NOMO-1 treated with DMSO at 0.1 percent for 48 hours (cell line): ENCODE data around the gene TMEM14A.
"Not testable (repeated sequence)": the region's sequence is repeated elsewhere in the genome, so short reads cannot be mapped to it uniquely, and the experiment has no call there.

Experiments
- DNase-seq: peaks from one replicate; lab custom pipeline; 2025; ENCODE audit not compliant: unreplicated experiment; lab: John Stamatoyannopoulos, UW

The TMEM14A gene

DNA sequence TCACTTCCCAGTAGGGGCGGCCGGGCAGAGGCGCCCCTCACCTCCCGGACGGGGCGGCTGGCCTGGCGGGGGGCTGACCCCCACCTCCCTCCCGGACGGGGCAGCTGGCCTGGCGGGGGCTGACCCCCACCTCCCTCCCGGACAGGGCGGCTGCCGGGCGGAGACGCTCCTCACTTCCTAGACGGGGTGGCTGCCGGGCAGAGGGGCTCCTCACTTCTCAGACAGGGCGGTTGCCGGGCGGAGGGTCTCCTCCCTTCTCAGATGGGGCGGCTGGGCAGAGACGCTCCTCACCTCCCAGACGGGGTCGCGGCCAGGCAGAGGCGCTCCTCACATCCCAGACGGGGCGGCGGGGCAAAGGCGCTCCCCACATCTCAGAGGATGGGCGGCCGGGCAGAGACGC is 15.0 kb upstream of the TMEM14A start:
- not testable (repeated sequence) for DNase-seq

DNA sequence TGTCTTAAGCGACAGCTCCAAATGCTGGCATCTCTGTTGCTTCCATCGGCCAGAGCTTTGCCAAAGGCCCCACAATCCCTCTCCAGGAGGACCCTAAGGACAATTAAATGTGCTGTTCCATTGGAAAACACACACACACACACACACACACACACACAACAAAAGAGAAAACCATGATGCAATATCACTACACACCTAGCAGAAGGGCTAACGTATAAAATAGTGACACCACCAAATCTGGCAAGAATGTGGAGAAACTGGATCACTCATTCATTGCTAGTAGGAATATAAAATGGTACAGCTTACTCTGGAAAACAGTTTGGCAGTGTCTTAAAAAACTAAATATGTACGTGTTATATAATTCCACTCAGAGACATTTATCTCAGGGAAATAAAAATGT is 13.0 kb upstream of the TMEM14A start:
- DNase-seq, result no peak

DNA sequence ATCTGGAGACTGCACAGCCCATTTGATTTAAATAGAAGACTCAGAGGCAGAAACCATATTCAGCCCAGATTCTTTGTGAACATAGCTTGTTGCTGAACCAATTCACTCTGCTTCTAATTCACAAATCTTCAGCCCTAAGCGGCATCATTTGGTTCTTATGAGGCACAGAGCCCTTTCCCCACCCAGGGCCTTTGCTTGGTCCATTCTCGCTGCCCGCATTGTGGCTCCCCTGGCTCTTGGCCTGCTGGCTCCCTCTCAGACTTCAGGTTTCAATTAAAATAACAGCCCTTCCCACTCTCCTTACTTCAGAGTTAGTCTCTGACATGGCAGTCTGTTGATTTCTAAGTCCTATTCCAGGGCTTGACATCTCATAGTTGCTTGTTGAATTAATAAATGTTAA is 9.4 kb upstream of the TMEM14A start:
- DNase-seq, result no peak

DNA sequence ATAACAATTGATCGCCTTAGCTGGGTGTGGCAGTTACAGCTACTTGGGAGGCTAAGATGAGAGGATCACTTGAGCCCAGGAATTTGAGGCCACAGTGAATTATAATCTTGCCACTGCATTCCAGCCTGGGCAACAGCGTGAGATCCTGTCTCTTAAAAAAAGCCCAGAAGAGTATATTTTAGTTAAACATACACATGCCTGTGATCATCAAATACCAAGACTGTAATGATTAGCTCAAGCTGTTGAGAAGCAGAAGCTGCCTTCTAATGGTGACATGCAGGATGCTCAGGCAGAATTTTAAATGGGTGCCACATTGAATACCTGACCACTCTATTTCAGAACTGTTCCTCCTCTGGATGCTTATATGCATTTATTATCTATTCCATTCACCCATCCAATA is 8.9 kb upstream of the TMEM14A start:
- DNase-seq, result no peak

DNA sequence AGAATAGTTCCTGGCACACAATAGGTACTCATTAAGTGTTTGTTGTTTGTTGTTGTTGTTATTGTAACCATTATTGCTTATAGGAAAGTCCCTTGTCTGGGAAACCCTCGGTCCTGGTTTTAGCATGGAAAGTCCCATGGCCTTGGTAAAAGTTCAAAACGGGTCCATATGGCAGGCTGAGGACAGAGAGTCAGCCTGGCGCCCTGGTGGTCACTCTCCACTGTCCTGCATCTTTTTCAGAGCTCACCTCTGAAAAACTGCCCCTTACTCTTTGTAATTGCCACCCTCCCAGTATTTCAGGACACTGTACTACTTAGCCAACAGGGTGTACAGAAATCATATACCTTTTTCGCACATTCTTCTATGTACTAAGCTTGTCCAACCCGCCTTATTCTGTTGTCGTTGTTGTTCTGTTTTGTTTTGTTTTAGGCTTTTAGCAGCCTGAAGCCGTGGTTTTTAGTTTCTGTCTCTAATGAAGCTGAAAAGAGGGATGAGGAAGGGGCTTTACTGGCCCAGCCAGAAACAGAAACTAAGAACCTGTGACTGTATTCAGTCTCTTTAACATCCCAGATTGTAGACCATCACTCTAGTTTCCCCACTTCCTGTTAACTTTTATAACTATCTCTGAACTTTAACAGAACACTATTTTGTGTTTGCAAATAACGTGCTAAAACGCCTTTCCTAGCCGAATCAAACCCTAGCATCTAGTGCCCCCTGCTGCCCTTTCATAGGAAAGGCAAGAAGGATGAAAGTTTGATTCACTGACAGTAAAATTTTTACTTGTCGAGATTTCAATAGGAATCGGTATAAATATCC is 7.6 kb upstream of the TMEM14A start:
- peak; percentile 84 for DNase-seq

DNA sequence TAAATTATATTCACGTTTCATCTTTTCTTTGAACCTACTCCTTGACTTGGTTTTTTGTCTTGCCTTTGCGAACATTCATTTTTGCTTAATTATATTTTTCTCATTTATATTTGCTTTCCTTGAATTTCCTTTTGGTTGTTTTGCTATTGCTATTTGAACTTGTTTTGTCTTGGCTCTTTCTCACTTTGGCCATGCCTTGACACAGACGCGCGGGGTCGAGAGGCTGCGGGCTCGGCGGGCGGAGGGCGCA is 7.1 kb upstream of the TMEM14A start:
- no peak for DNase-seq

DNA sequence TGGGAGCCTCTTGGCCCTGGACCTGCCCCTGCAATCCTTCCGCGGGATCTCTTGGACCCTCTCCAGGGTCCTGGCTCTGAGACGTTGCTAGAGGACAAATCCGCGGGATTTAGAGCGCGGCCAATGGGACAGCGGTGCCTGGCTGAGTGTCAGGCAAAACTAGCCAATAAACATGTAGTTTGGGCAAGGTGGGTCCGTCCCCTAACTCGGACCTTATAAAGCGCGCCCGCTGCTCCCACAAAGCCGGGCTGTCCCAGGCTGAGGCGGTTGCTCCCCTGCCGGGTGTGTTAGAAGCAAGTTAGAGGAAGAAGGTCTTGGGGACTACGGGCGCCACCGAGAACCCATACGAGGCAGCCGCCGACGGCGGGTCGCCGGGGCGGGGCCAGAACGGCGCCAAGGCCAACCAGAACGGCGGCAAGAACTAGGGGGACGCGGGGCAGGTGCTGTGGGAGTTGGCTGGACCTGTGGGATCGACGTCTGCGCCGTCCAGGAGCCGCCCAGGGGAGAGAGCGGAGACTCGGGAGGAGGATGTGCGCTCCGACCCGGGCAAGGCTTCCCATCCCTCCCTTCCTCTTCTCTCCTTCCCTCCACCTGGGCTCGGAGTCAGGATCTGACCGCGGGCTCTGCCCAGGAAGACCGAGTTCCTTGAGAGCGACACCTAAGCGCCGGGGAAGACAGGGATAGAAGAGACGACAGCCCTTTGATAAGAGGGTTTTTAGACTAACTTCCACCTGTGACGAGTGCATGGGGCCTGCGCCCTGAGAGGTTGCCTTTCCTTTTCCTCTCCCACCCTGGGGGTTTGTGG is 6.5 kb upstream of the TMEM14A start:
- DNase-seq, result peak; percentile 88

DNA sequence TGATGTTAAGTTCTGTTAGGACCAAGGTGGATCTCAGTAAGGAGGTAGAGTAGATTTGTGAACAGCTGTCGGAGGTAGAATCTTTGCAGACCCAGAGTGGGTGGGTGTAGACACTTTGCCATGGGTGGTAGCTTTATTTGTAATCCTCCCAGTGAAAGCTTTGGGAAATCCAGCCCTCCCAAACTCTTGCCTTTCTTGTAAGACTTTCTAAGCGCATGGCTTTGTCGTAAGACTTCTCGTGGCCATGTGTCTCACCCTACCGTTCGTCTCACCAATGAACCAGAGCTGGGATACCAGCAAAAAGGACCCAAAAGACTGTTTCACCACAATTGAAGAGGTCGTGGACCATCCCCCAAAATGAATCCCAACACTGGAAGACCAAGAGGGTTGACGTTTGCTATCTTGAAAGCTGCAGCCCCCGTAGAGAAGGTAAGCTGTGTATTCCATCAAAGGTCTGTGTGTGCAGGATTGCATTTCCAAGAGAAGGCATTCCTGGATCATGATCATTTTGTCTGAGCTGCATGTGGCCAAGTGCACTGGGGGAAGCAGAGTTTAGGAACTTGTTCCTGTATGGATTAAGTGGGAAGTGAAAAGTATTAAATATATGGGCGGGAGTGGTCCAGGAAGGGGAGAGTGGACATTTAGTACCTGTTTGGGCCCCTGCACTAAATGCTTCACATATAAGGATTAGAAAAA is 5.8 kb upstream of the TMEM14A start:
- DNase-seq, result no peak

DNA sequence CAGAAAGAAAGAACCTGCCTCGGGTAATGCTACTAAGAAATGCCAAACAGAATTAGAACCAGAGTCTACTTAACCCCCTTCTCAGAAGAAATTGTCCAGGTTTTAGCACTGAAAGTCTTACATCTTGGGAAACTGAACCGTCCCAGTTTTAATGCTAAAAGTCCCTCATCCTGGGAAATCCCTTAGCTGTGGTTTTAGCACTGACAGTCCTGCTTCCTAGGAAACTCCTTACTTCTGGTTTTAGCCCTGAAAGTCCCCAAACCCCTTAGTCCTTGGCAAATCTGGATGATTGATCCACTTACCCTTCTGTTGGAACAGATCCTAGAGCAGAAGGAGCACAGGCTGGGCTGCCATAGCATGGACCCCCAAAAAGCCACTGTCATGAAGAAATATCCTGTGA is 4.8 kb upstream of the TMEM14A start:
- DNase-seq, result no peak

DNA sequence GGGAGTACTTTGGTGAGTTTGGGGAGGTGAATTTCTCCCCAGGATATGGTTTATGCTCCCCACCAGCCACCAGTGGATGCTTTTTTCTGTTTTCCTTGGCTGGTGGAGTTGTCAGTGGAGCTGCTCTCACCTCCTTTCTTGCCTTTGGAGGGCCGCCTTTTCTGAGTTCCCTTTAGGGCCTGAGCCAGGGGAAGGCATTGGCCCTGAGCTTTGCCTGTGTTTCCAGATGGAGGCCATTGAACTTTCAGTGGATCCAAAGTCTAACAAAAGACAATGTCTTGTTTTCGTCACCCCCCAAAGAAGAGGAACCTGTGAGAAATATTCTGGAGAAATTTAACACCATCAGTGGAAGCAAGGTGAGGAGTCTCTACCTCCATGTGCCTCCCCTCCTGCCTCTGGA is 4.4 kb upstream of the TMEM14A start:
- no peak for DNase-seq

DNA sequence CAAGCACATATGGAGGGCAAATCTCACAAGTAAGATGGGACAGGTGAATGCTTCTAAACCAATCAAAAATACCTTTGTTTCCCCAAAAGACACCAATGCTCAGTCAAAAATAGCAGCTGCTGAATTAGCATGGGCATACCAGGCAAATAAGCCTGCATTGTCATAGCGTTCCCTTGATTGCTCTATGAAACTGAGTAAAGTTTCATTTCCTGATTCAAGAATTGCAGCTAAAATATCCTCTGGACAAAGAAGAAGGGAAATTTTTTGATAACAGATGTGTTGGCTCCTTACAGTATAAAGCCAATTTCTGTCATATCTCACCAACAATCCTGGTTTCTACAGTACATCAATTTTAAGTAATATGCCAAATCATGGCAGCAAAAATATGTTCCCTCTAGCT is 3.3 kb upstream of the TMEM14A start:
- peak; percentile 48 for DNase-seq

DNA sequence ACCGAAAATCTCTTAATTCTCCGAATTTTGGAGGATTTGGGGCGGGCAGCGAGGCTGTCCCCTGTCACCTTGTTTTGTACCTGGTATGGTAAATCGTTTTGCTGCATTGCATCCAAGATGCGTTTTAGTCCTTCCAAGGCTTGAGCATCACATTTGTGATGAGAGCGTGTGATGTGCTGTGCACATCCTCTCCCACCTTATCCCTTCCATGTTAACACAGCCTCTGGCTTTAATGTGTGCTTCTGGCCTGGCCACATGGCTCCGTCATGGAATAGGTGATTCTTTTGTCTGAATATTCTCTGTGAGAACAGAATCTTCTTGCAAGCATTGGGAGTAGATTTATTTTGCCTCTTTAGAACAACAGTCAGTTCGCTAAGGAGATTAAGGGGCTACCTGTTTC is 763 bp downstream of the TMEM14A start:
- DNase-seq, result no peak

DNA sequence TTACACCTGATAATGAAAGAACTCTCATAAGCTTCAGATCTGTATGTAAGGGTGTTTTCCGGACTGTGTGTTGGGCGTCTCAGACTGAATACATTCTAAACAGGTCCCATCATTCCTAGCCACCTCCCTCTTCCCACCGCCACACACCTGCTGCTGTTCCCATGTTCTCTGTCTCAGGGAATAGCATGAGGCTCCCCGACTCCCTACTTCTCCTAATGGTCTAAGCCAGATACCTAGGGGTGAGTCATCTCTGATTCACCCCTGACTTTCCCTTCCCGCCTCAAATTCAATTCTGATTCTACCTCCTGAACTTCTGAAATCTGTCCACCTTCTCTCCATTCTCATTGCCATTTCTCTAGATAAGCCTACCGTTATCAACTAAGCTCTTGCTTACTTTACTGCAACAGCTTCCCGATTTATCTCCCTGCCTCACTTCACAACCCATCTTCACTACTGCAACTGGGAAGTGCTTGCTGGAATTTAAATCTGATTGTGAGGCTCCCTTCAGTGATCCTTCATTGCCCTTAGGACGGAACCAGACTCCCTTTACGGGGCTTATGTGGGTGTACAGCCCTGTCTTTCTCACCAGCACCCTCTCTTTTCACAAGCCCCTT is 1.6 kb downstream of the TMEM14A start:
- no peak for DNase-seq

DNA sequence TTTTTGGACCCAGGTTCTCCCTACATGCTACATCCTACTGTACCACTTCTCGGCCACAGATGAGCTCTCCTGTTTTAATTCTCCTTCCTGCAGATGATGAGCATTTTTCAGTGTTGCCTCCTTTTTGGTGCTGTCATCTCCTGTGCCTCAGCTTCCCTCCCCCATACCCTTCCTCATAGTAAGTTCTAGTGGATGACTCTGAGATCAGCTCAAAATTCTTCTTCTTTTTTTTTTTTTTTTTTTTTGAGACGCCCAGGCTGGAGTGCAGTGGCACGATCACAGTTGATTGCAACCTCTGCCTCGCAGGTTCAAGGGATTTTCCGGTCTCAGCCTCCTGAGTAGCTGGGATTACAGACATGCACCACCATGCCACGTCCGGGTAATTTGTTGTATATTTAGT is 3.8 kb downstream of the TMEM14A start:
- DNase-seq, result no peak

DNA sequence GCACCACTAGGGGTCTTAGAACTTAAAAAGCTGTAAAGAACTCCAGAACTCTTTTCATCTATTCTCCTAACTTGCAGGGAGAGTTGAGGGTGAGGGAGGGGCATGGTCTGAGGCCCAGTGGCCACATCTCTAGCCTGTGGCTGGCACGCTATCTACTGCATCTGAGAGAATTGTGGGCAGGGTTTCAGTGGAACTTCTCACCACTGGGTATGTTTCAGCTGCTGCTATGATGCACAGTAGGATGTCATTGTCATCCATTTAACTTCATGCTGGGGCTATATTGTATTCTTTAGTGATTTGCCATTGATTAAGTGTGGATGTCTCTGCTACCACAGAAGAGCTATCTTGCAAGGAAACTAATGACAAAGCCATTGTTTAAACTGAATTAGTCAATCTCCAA is 4.5 kb downstream of the TMEM14A start:
- no peak for DNase-seq

DNA sequence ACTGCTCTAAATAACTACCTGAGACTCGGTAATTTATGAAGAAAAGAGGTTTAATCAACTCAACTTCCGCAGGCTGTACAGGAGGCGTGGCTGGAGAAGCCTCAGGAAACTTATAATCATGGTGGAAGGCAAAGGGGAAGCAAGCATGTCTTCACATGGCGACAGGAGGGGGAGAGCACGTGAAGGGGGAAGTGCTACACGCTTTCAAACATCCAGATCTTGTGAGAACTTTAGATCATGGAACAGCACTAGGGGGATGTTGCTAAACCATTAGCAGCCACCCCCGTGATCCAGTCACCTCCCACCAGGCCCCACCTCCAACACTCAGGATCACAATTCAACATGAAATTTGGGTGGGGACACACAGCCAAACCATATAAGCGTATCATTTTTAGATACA is 5.7 kb downstream of the TMEM14A start:
- not testable (repeated sequence) for DNase-seq

DNA sequence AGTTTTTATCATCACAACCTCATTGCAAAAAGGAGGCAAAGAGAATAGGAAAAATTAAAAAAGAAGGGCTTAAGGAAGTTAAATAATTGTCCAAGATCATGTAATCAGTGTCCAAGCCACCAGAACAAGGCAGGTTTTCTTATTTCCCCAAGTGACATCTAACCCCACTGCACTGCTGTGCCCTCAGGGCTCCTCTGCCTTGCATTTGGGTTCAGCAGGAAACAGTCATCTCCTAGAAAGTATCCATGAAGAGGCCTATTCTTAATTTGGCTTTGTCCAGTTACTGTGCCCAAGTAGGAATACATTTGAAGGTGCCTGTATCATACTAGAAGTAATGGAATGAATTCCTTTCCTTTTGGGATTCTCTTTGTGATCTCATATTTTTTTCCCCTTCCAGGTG is 10.5 kb downstream of the TMEM14A start:
- no peak for DNase-seq

DNA sequence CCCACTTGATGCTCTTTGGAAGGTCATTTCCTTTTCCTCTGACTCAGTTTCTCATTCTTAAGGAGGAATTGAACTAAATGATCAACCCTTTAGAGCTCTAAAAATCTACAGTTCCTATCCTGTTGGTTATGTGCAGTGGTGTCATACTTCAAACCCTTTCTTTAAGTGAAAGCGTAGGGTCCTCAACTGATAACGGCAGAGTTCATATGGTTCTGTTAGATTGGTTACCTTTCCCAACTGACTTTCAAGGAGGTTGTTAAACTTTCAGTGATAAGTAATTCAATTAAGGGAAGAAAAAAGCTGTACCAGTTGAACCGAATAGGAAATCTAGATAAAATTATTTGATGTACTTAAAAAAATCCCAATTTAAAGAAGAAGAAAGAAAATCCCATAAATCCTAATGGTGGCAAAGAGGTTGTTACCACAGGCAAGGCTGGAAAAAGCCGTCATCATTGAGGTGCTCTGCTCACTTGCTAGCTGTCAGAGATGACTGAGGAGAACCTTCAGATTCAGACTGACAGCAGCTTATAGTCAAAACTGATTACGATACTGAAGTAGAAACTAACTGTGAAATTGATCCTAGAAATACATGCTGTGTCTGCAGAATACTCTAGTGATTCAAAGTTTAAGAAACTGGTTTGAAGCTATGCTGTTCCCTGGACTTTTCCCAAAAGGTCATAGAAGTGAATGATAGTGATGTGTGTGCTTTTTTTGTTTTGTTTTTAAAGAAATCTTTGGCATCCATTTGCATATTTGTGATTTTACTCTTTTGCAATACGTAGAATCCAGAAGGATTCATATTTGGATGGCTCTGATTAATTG is 16.2 kb downstream of the TMEM14A start:
- no peak for DNase-seq

DNA sequence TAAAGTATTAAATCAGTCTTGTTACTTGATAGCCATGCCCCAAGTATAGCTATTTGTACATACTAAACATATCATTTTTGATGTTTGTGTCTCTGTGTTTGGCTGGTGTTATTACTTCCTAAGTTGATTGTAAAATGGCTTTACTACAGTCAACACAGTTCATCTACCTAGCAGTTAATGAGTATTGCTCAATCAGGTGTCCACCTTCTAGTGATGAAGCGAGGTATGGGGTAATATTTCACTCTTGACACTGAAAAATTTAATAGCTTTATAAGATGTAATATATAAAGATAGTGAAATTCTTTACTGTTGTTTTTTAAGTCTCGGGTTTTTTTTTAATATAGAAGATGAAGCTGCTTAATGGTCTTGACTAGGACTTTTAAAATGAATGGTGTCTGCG is 18.9 kb downstream of the TMEM14A start:
- no peak for DNase-seq

DNA sequence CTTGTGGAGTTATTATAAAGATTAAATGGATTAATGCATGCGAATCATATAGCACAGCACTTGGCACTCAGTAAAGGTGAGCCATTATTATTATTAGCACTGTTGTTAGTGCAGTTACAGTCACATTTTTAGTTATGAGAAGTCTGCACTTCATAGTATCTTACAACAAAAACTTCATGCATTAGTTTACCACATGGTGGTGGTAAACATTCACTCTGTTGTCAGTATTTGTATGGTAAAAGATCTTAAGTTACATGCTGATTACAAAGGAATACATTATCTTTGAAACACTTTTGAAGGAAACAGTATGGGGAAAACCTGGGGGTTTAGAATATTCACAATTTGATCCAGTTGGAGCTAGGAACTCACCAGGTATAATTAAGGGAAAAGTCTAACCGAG is 20.8 kb downstream of the TMEM14A start:
- no peak for DNase-seq

DNA sequence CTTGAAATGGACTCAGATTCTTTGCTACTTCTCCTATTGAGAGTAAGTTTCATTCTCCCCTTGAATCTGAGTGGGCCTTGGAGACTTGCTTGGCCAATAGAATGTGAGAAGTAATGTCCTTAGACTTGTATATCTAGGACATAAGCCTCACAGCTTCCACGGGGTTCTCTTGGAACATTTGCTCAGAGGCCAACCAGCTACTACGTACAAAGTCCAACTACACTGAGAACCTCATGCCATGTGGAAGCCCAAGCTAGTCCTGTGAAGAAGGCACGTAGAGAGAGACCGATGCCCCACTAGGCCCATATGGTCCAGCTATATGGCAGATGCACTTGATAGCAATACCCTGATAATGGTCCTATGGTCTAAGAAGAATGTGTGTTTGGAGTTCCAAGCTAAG is 22.9 kb downstream of the TMEM14A start:
- DNase-seq, result no peak
